Upper lobe of left lung (tissue), 6 donors: ENCODE data around the gene G2E3. TPM values are rescaled to one million over a fixed set of nuclear protein-coding genes. Genes with fewer than 3 reads are reported as not detected.
"Not testable (repeated sequence)": the region's sequence is repeated elsewhere in the genome, so short reads cannot be mapped to it uniquely, and the experiment has no call there.

Experiments used
- ATAC-seq, 2 donors: fragments of 200-7000 bp; cut with Tn5 transposase; one replicate each; pipeline ENCODE4 v1.9.1; 2022; ENCODE audit warnings: mild to moderate bottlenecking in 2 of 2, moderate library complexity in 2 of 2; ENCODE audit not compliant: low FRiP score in 2 of 2
- DNase-seq, 2 donors: peaks; one replicate each; pipeline ENCODE4 v3.0.0-alpha.2; 2019 to 2020
- H3K27ac ChIP-seq, 4 donors: fragments of 200-600 bp; sonication (generic); one replicate each; pipeline ENCODE4 v1.5.1; 2016 to 2019
- H3K27me3 ChIP-seq, 4 donors: fragments of 200-600 bp; sonication (generic); one replicate each; pipeline ENCODE4 v1.5.1; 2017 to 2019
- H3K36me3 ChIP-seq, 4 donors: fragments of 200-600 bp; sonication (generic); one replicate each; pipeline ENCODE4 v1.5.1; 2016 to 2019
- H3K4me1 ChIP-seq, 4 donors: fragments of 200-600 bp; sonication (generic); one replicate each; pipeline ENCODE4 v1.5.1; 2018 to 2019
- H3K4me3 ChIP-seq, 4 donors: fragments of 200-600 bp; sonication (generic); one replicate each; pipeline ENCODE4 v1.5.1; 2017 to 2019; ENCODE audit warnings: mild to moderate bottlenecking in 2 of 4, moderate library complexity in 1 of 4
- H3K9me3 ChIP-seq, 4 donors: fragments of 200-600 bp; sonication (generic); one replicate each; pipeline ENCODE4 v1.5.1; 2018 to 2019
- CTCF ChIP-seq, 6 experiments: fragments of 450-650 bp in 4 of 6; fragments of 200-600 bp in 2 of 6; sonication (generic) in 2 of 6; IDR thresholded peaks; one replicate each; pipeline ENCODE4 v1.5.1; 2016 to 2019; ENCODE audit warnings: antibody characterized with exemption in 6 of 6
- EP300 ChIP-seq, 4 donors: sonication (generic); formaldehyde crosslinking; IDR thresholded peaks; one replicate each; pipeline ENCODE4 v1.5.1; 2017; ENCODE audit warnings: antibody characterized with exemption in 4 of 4, control low read depth in 2 of 4
- POLR2A ChIP-seq, 4 donors: fragments of 450-650 bp; IDR thresholded peaks; one replicate each; pipeline ENCODE4 v1.5.1; 2016 to 2017; ENCODE audit warnings: antibody characterized with exemption in 4 of 4, mild to moderate bottlenecking in 2 of 4
- POLR2AphosphoS5 ChIP-seq, 2 donors: sonication (generic); formaldehyde crosslinking; IDR thresholded peaks; one replicate each; pipeline ENCODE4 v1.5.1; 2017; ENCODE audit warnings: antibody characterized with exemption in 2 of 2
- WGBS, 2 donors: methylation state at CpG; one replicate each; pipeline ENCODE4 v1.1.5; 2017 to 2018; 5-methylcytosine and 5-hydroxymethylcytosine counted together
- total RNA-seq, 6 donors: library from RNA; depleted of rRNA in 4 of 6; stranded (reverse); fragments of >200 nt in 4 of 6; gene quantifications; one replicate each; pipeline versions ENCODE4 v1.1.0 to v1.2.1, GENCODE V29; 2016 to 2021
- donor health status: DM: no; HTN: no; CAD: no; lungs with moderate emphysema.
- donor health status: DM: no; HTN: yes; CAD: no; lungs with severe emphysema.

Gene G2E3
- total RNA-seq, 6 donors from 2014 or later: 8.1 to 15.4 (median 12.6) TPM

GRCh38 chr14:30569216-30569902, 10.4 kb downstream of the G2E3 start:
- Histone ChIP-seq H3K4me1 (peaks cover 0 to 9% (median 0%) of the 10 kb centered on the region in 4 donors), H3K4me3 (no peak overlapping the region), H3K36me3 (no peaks in the 10 kb centered on the region), H3K9me3 (no peaks in the 10 kb centered on the region), H3K27ac (no peak overlapping the region), H3K27me3 (no peaks in the 10 kb centered on the region)
- TF ChIP-seq POLR2A (IDR thresholded peaks at IDR 0.05): no peak
- TF ChIP-seq EP300 (IDR thresholded peaks at IDR 0.05): no peak
- no peak for TF ChIP-seq POLR2AphosphoS5 (IDR thresholded peaks at IDR 0.05)
- no peak for TF ChIP-seq CTCF (IDR thresholded peaks at IDR 0.05)
- no peak for DNase-seq
- no peak for ATAC-seq
- WGBS, 2 donors: 81 to 85% methylated on average over 2 of the region's 2 CpGs

- peaks cover 0 to 9% (median 0%) of the 10 kb centered on the region in 4 donors for H3K4me1 ChIP-seq
- H3K27me3 ChIP-seq: no peaks in the 10 kb centered on the region
- H3K27ac ChIP-seq: no peak overlapping the region
- no peaks in the 10 kb centered on the region for H3K36me3 ChIP-seq
- no peaks in the 10 kb centered on the region for H3K9me3 ChIP-seq
- TF ChIP-seq EP300 (IDR thresholded peaks at IDR 0.05) (no peak), POLR2A (IDR thresholded peaks at IDR 0.05) (no peak), POLR2AphosphoS5 (IDR thresholded peaks at IDR 0.05) (no peak), CTCF (IDR thresholded peaks at IDR 0.05) (no peak)
- H3K4me3 ChIP-seq: no peak overlapping the region
- no peak for ATAC-seq
- DNase-seq: no peak
- 60 to 79% methylated on average over 1 of the region's 1 CpG for WGBS, 2 donors
Observed at GRCh38 chr14:30569903-30570226, 10.9 kb downstream of the G2E3 start.

- H3K4me3 ChIP-seq: no peak overlapping the region
- DNase-seq (no peak), ATAC-seq (no peak)
- H3K27ac ChIP-seq: no peak overlapping the region
- H3K9me3 ChIP-seq: no peaks in the 10 kb centered on the region
- no peaks in the 10 kb centered on the region for H3K36me3 ChIP-seq
- TF ChIP-seq CTCF (IDR thresholded peaks at IDR 0.05): no peak
- no peak for TF ChIP-seq POLR2AphosphoS5 (IDR thresholded peaks at IDR 0.05)
- TF ChIP-seq EP300 (IDR thresholded peaks at IDR 0.05): no peak
- no peak for TF ChIP-seq POLR2A (IDR thresholded peaks at IDR 0.05)
- 86 to 92% methylated on average over 3 of the region's 3 CpGs for WGBS, 2 donors
- no peaks in the 10 kb centered on the region for H3K27me3 ChIP-seq
- H3K4me1 ChIP-seq: peaks cover 0 to 9% (median 0%) of the 10 kb centered on the region in 4 donors
Observed at GRCh38 chr14:30572237-30572636, 13.3 kb downstream of the G2E3 start.

DNA sequence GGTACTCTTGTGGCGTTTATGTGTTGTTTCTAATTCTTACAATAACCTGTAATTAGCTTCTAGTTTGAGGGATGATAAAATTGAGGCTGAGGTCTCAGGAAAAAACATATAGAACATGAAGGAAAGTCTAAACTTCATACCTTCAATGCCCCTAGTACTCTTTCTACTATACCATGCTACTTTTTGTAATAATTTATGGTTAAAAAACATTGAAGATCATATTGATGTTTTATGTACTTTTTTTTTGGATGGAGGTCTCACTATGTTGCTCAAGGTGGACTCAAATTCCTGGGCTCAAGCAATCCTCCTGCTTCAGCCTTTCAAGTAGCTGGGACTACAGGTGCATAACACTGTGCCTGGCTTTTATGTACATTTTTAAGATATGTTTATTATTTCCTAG, 13.8 kb downstream of the G2E3 start:
- 94% methylated on average over 1 of the region's 1 CpG for WGBS, 2 donors
- DNase-seq: no peak
- Histone ChIP-seq H3K27ac (no peak overlapping the region), H3K4me3 (no peak overlapping the region), H3K4me1 (peaks cover 0 to 9% (median 0%) of the 10 kb centered on the region in 4 donors), H3K9me3 (no peaks in the 10 kb centered on the region), H3K27me3 (no peaks in the 10 kb centered on the region), H3K36me3 (no peaks in the 10 kb centered on the region)
- ATAC-seq: no peak
- no peak for TF ChIP-seq POLR2AphosphoS5 (IDR thresholded peaks at IDR 0.05)

GRCh38 chr14:30573226-30573814, 14.4 kb downstream of the G2E3 start:
- no peaks in the 10 kb centered on the region for H3K36me3 ChIP-seq
- H3K4me3 ChIP-seq: no peak overlapping the region
- no peak overlapping the region for H3K27ac ChIP-seq
- TF ChIP-seq EP300 (IDR thresholded peaks at IDR 0.05) (no peak), POLR2A (IDR thresholded peaks at IDR 0.05) (no peak)
- peaks cover 0 to 9% (median 0%) of the 10 kb centered on the region in 4 donors for H3K4me1 ChIP-seq
- 79 to 83% methylated on average over 5 of the region's 5 CpGs for WGBS, 2 donors
- DNase-seq (no peak), ATAC-seq (no peak)
- H3K9me3 ChIP-seq: no peaks in the 10 kb centered on the region
- no peaks in the 10 kb centered on the region for H3K27me3 ChIP-seq

- Histone ChIP-seq H3K4me3 (no peak overlapping the region), H3K4me1 (peaks cover 0 to 9% (median 0%) of the 10 kb centered on the region in 4 donors), H3K27ac (no peak overlapping the region), H3K36me3 (no peaks in the 10 kb centered on the region), H3K27me3 (no peaks in the 10 kb centered on the region), H3K9me3 (no peaks in the 10 kb centered on the region)
- 69 to 83% methylated on average over 2 of the region's 2 CpGs for whole genome bisulfite sequencing, 2 donors
- no peak for DNase-seq
- TF ChIP-seq CTCF (IDR thresholded peaks at IDR 0.05): no peak
- no peak for TF ChIP-seq POLR2A (IDR thresholded peaks at IDR 0.05)
- TF ChIP-seq POLR2AphosphoS5 (IDR thresholded peaks at IDR 0.05): no peak
- no peak for TF ChIP-seq EP300 (IDR thresholded peaks at IDR 0.05)
- no peak for ATAC-seq
Observed at GRCh38 chr14:30573966-30574365, 15.0 kb downstream of the G2E3 start.

- H3K36me3 ChIP-seq, ATAC-seq, H3K4me1 ChIP-seq, H3K9me3 ChIP-seq, H3K4me3 ChIP-seq, H3K27me3 ChIP-seq, DNase-seq, H3K27ac ChIP-seq: not testable (repeated sequence)
- 86 to 90% methylated on average over 3 of the region's 3 CpGs for WGBS, 2 donors
Observed at GRCh38 chr14:30574777-30575176, 15.8 kb downstream of the G2E3 start.

- not testable (repeated sequence) for DNase-seq, ATAC-seq, H3K27ac ChIP-seq, H3K4me1 ChIP-seq, H3K9me3 ChIP-seq, H3K36me3 ChIP-seq, H3K4me3 ChIP-seq, H3K27me3 ChIP-seq
- WGBS, 2 donors: 100% methylated on average over 1 of the region's 1 CpG
Observed at GRCh38 chr14:30576333-30576732, 17.4 kb downstream of the G2E3 start.
